Stimulated activated CD4-positive, alpha-beta T cell treated with anti-CD3 and anti-CD28 coated beads, Interleukin-4, amount 100 ng/mL, for 1 hour (primary cell): ENCODE results near the gene TPK1.
"Not testable (repeated sequence)": the region's sequence is repeated elsewhere in the genome, so short reads cannot be mapped to it uniquely, and the experiment has no call there.

Experiments
- DNase-seq: peaks from one replicate; pipeline ENCODE4 v3.0.0-alpha.2; 2020

The TPK1 gene

GRCh38 chr7:144821067-144821466 lies 14.8 kb downstream of the TPK1 start:
- no peak for DNase-seq

- DNase-seq: no peak
These were observed 15.3 kb downstream of the TPK1 start for GRCh38 chr7:144820552-144820951.

GRCh38 chr7:144819566-144819965 lies 16.3 kb downstream of the TPK1 start:
- no peak for DNase-seq

GRCh38 chr7:144818511-144818910 lies 17.3 kb downstream of the TPK1 start:
- DNase-seq: no peak

- no peak for DNase-seq
These were observed 18.9 kb downstream of the TPK1 start for GRCh38 chr7:144817001-144817400.

- DNase-seq: no peak
These were observed 21.6 kb downstream of the TPK1 start for GRCh38 chr7:144814299-144814698.

GRCh38 chr7:144812379-144813283 lies 23.2 kb downstream of the TPK1 start:
- DNase-seq: no peak

- no peak for DNase-seq
These were observed 30.1 kb downstream of the TPK1 start for GRCh38 chr7:144805627-144806239.

GRCh38 chr7:144800678-144801436 lies 35.0 kb downstream of the TPK1 start:
- not testable (repeated sequence) for DNase-seq

- no peak for DNase-seq
These were observed 38.9 kb downstream of the TPK1 start for GRCh38 chr7:144796919-144797318.

- no peak for DNase-seq
These were observed 43.8 kb downstream of the TPK1 start for GRCh38 chr7:144792050-144792449.

GRCh38 chr7:144791488-144791887 lies 44.4 kb downstream of the TPK1 start:
- no peak for DNase-seq

GRCh38 chr7:144787127-144787526 lies 48.7 kb downstream of the TPK1 start:
- DNase-seq: no peak

GRCh38 chr7:144786522-144786921 lies 49.3 kb downstream of the TPK1 start:
- no peak for DNase-seq

- no peak for DNase-seq
These were observed 49.8 kb downstream of the TPK1 start for GRCh38 chr7:144786079-144786478.

- no peak for DNase-seq
These were observed 50.3 kb downstream of the TPK1 start for GRCh38 chr7:144785521-144785920.

- DNase-seq: no peak
These were observed 50.9 kb downstream of the TPK1 start for GRCh38 chr7:144784943-144785342.

- no peak for DNase-seq
These were observed 51.4 kb downstream of the TPK1 start for GRCh38 chr7:144784441-144784840.

GRCh38 chr7:144782883-144783282 lies 53.0 kb downstream of the TPK1 start:
- DNase-seq: no peak

- no peak for DNase-seq
These were observed 55.7 kb downstream of the TPK1 start for GRCh38 chr7:144780071-144780608.

- DNase-seq: not testable (repeated sequence)
These were observed 58.0 kb downstream of the TPK1 start for GRCh38 chr7:144777889-144778288.

GRCh38 chr7:144777005-144777839 lies 58.6 kb downstream of the TPK1 start:
- no peak for DNase-seq
